CD14-positive monocyte (primary cell): Measurements from ENCODE around the gene RABGAP1. TPM values are rescaled to one million over a fixed set of nuclear protein-coding genes. Genes with fewer than 3 reads are reported as not detected.

ENCODE experiments used
- DNase-seq, 3 donors: peaks; one replicate each; pipeline ENCODE4 v3.0.0-alpha.2; 2011 to 2022
- H2AFZ ChIP-seq: 2 replicates; pipeline ENCODE4 v1.6.0; 2012; ENCODE audit warnings: mild to moderate bottlenecking, low read depth, low read length, inconsistent platforms; ENCODE audit not compliant: insufficient read depth, poor library complexity, severe bottlenecking
- H3K27ac ChIP-seq, 2 donors: 1 replicate in 1 of 2; 2 replicates in 1 of 2; pipeline ENCODE4 v1.5.1; 2012 to 2013; ENCODE audit warnings: low read length in 2 of 2, control low read depth in 1 of 2, inconsistent platforms in 1 of 2, low read depth in 1 of 2, mild to moderate bottlenecking in 1 of 2
- H3K27me3 ChIP-seq, 2 donors: one replicate each; pipeline versions ENCODE4 v1.6.0 to v1.6.1; 2011 to 2013; ENCODE audit warnings: low read length in 2 of 2; ENCODE audit not compliant: control insufficient read depth in 2 of 2, insufficient read depth in 2 of 2
- H3K36me3 ChIP-seq, 2 donors: replicated peaks in 1 of 2; 1 replicate in 1 of 2; 2 replicates in 1 of 2; pipeline versions ENCODE4 v1.5.1 to v1.6.1; 2012 to 2013; ENCODE audit warnings: low read length in 2 of 2, control low read depth in 1 of 2, inconsistent platforms in 1 of 2, mild to moderate bottlenecking in 1 of 2; ENCODE audit not compliant: insufficient read depth in 2 of 2, control insufficient read depth in 1 of 2
- H3K4me1 ChIP-seq, 2 donors: 1 replicate in 1 of 2; 2 replicates in 1 of 2; pipeline versions ENCODE4 v1.5.1 to v1.6.1; 2012 to 2013; ENCODE audit warnings: low read length in 2 of 2, control low read depth in 1 of 2, inconsistent platforms in 1 of 2, mild to moderate bottlenecking in 1 of 2, moderate library complexity in 1 of 2; ENCODE audit not compliant: insufficient read depth in 2 of 2, control insufficient read depth in 1 of 2
- H3K4me2 ChIP-seq: replicated peaks from 2 replicates; pipeline ENCODE3; 2012; ENCODE audit warnings: low read length, moderate library complexity, mild to moderate bottlenecking; ENCODE audit not compliant: poor library complexity, severe bottlenecking; ENCODE audit errors: extremely low read depth
- H3K4me3 ChIP-seq, 3 experiments: fragments of 200-600 bp in 1 of 3; sonication (generic) in 1 of 3; replicated peaks in 1 of 3; 1 replicate in 2 of 3; 2 replicates in 1 of 3; pipeline ENCODE4 v1.5.1; 2011 to 2013; ENCODE audit warnings: low read length in 3 of 3, mild to moderate bottlenecking in 3 of 3, control low read depth in 2 of 3, low read depth in 2 of 3, inconsistent platforms in 1 of 3, moderate library complexity in 1 of 3
- H3K79me2 ChIP-seq: 2 replicates; pipeline ENCODE4 v1.6.0; 2012; ENCODE audit warnings: mild to moderate bottlenecking, control low read depth, inconsistent platforms, low read length, moderate library complexity; ENCODE audit not compliant: insufficient read depth
- H3K9ac ChIP-seq: 2 replicates; pipeline ENCODE4 v1.6.0; 2017; ENCODE audit warnings: low read length, mild to moderate bottlenecking; ENCODE audit not compliant: insufficient read depth, poor library complexity, severe bottlenecking
- H3K9me3 ChIP-seq, 2 donors: replicated peaks in 1 of 2; 1 replicate in 1 of 2; 2 replicates in 1 of 2; pipeline versions ENCODE4 v1.5.1 to v1.6.1; 2012 to 2013; ENCODE audit warnings: low read length in 2 of 2, control low read depth in 1 of 2; ENCODE audit not compliant: control insufficient read depth in 1 of 2, insufficient read depth in 1 of 2
- H4K20me1 ChIP-seq: 2 replicates; pipeline ENCODE4 v1.6.0; 2012; ENCODE audit warnings: mild to moderate bottlenecking, low read length, control low read depth, moderate library complexity; ENCODE audit not compliant: insufficient read depth
- H3K27ac Mint-ChIP-seq, 7 donors: one replicate each; pipeline ENCODE4 v1.8.0; 2020; ENCODE audit warnings: mild to moderate bottlenecking in 7 of 7, mixed read lengths in 7 of 7, moderate library complexity in 6 of 7, inconsistent platforms in 2 of 7
- H3K27me3 Mint-ChIP-seq, 3 donors: one replicate each; pipeline ENCODE4 v1.8.0; 2021 to 2022; ENCODE audit warnings: low read depth in 3 of 3, mild to moderate bottlenecking in 3 of 3, mixed read lengths in 3 of 3, moderate library complexity in 3 of 3, inconsistent platforms in 1 of 3
- H3K36me3 Mint-ChIP-seq, 2 donors: one replicate each; pipeline ENCODE4 v1.8.0; 2020; ENCODE audit warnings: mixed read lengths in 2 of 2, inconsistent platforms in 1 of 2, mild to moderate bottlenecking in 1 of 2
- H3K4me1 Mint-ChIP-seq: one replicate; pipeline ENCODE4 v1.8.0; 2020; ENCODE audit warnings: mild to moderate bottlenecking, mixed read lengths
- H3K4me3 Mint-ChIP-seq, 2 donors: one replicate each; pipeline ENCODE4 v1.8.0; 2020; ENCODE audit warnings: mild to moderate bottlenecking in 2 of 2, mixed read lengths in 2 of 2, moderate library complexity in 1 of 2
- H3K9me3 Mint-ChIP-seq, 7 donors: one replicate each; pipeline ENCODE4 v1.8.0; 2020 to 2022; ENCODE audit warnings: mixed read lengths in 7 of 7, mild to moderate bottlenecking in 6 of 7, moderate library complexity in 6 of 7, inconsistent platforms in 2 of 7
- CTCF ChIP-seq: fragments of 200-600 bp; IDR thresholded peaks from one replicate; pipeline ENCODE4 v1.8.0; 2022; ENCODE audit warnings: antibody characterized with exemption, mild to moderate bottlenecking
- WGBS: methylation state at CpG from one replicate; pipeline ENCODE4 v1.1.5; 2013; ENCODE audit warnings: missing lambda C conversion rate; ENCODE audit not compliant: insufficient coverage; 5-methylcytosine and 5-hydroxymethylcytosine counted together
- intact Hi-C, 2 donors: fragments of 100-400 bp; cut with micrococcal nuclease; formaldehyde crosslinking; loops; one replicate each; pipeline versions ENCODE4 v1.15.0 to v1.15.1; 2023
- polyA plus RNA-seq, 3 donors: library from polyadenylated mRNA; depleted of rRNA in 1 of 3; unstranded in 2 of 3; stranded (reverse) in 1 of 3; fragments of 300-500 nt in 2 of 3; fragments of >200 nt in 1 of 3; fragmentation: Illumina TruSeq in 2 of 3; gene quantifications; 1 replicate in 2 of 3; 2 replicates in 1 of 3; pipeline ENCODE4 v1.2.3, GENCODE V29; 2012 to 2021

The RABGAP1 gene
- polyA plus RNA-seq, 3 donors = 14.7 to 24.1 (median 19.3) TPM

DNA sequence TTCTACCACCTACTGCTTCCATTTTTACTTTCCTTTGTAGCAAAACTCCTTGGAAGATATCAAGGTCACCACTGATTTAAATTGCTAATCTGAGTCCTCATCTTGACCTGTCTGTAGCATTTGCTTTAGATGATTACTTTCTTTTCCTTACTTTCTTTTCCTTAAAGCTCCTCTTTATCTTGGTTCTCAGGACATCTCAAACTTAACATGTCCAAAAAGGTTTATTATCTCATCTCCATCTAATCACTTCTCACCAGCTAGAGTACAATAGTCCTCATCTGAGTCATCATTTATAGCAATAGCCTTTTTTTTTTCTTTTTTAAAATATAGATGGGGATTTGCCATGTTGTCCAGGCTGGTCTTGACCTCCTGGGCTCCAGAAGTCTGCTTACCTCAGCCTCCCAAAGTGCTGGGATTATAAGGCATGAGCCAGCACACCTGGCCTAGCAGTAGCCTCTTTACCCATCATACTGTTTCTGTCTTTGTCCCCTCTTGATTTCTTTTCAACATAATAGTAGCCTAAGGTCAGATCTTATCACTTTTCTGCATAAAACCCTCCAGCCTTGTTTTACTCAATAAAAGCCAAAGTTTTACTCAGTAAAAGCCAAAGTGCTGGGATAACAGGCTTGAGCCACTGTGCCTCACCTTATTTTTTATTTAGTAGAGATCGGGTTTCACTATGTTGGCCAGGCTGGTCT is 59.7 kb downstream of the RABGAP1 start:
- Histone ChIP-seq H4K20me1 (no peaks in the 10 kb centered on the region), H3K9me3 (no peaks in the 10 kb centered on the region), H2AFZ (no peak overlapping the region), H3K36me3 (peaks cover 57 to 85% of the 10 kb centered on the region in 2 donors), H3K27me3 (no peaks in the 10 kb centered on the region), H3K4me2 (no peak overlapping the region), H3K79me2 (no peaks in the 10 kb centered on the region), H3K4me1 (no peaks in the 10 kb centered on the region), H3K9ac (no peak overlapping the region), H3K4me3 (no peak overlapping the region), H3K27ac (no peak overlapping the region)
- Mint-ChIP-seq H3K36me3 (peaks cover 60 to 75% of the 10 kb centered on the region in 2 donors), H3K9me3 (no peaks in the 10 kb centered on the region), H3K27ac (no peak overlapping the region), H3K27me3 (no peaks in the 10 kb centered on the region), H3K4me1 (peaks cover 3% of the 10 kb centered on the region), H3K4me3 (no peak overlapping the region)
- 100% methylated on average over 1 of the region's 1 CpG for WGBS
- intact Hi-C loops = no loop called here
- no peak for TF ChIP-seq CTCF
- no peak for DNase-seq

DNA sequence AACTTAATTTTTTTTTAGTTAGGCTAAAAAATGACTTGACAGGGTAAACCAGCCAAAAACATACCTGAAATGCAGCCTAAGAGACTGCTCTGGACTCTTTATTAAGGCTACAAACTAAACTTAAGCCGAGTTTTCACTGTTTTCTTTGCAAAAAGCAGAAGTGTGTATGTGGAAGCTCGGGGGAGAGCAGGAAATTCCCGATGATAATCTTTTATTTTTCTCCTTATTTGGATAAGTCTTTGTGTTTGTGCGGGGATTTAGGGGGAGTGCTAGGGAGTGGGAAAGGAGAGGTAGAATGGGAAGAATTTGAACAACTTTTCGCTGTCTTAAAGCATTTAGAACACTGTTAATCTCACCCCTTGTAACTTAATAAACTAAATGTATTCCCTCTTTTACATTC is 61.9 kb downstream of the RABGAP1 start:
- Histone ChIP-seq H3K9ac (no peak overlapping the region), H4K20me1 (no peaks in the 10 kb centered on the region), H3K79me2 (no peaks in the 10 kb centered on the region), H3K36me3 (peaks cover 47 to 76% of the 10 kb centered on the region in 2 donors), H3K4me2 (no peak overlapping the region), H2AFZ (no peak overlapping the region), H3K4me1 (no peaks in the 10 kb centered on the region), H3K27ac (no peak overlapping the region), H3K4me3 (no peak overlapping the region), H3K27me3 (no peaks in the 10 kb centered on the region), H3K9me3 (no peaks in the 10 kb centered on the region)
- Mint-ChIP-seq H3K4me1 (peaks cover 3% of the 10 kb centered on the region), H3K9me3 (no peaks in the 10 kb centered on the region), H3K36me3 (peaks cover 52 to 75% of the 10 kb centered on the region in 2 donors), H3K4me3 (no peak overlapping the region), H3K27me3 (no peaks in the 10 kb centered on the region), H3K27ac (no peak overlapping the region)
- intact Hi-C loops = no loop called here
- DNase-seq = peak in 1 of 3 donors; percentile 3
- no CpG with 5 or more reads among the region's 5 CpGs for WGBS
- TF ChIP-seq CTCF = no peak
